ENCODE results near the gene EMID1.
"Not testable (repeated sequence)": the region's sequence is repeated elsewhere in the genome, so short reads cannot be mapped to it uniquely, and the experiment has no call there.

EMID1 gene

GRCh38 chr22:29211066-29211465 is 5.4 kb downstream of the EMID1 start:
- DNase-seq (ENCODE audit: low read depth in 3 of 3) = no peak

- no peak for DNase-seq (ENCODE audit: low read depth in 3 of 3)
These were observed 5.8 kb downstream of the EMID1 start for GRCh38 chr22:29211466-29211865.

- no peak for DNase-seq (ENCODE audit: low read depth in 3 of 3)
These were observed 7.0 kb downstream of the EMID1 start for GRCh38 chr22:29212743-29213142.

- no peak for DNase-seq (ENCODE audit: low read depth in 3 of 3)
These were observed 7.8 kb downstream of the EMID1 start for GRCh38 chr22:29213493-29213892.

- DNase-seq (ENCODE audit: low read depth in 3 of 3) = no peak
These were observed 8.5 kb downstream of the EMID1 start for GRCh38 chr22:29214232-29214631.

- DNase-seq (ENCODE audit: low read depth in 3 of 3) = no peak
These were observed 9.5 kb downstream of the EMID1 start for GRCh38 chr22:29215012-29215860.

- DNase-seq (ENCODE audit: low read depth in 3 of 3) = no peak
These were observed 10.5 kb downstream of the EMID1 start for GRCh38 chr22:29216011-29216872.

GRCh38 chr22:29216873-29217666 is 11.4 kb downstream of the EMID1 start:
- no peak for DNase-seq (ENCODE audit: low read depth in 3 of 3)

- DNase-seq (ENCODE audit: low read depth in 3 of 3) = no peak
These were observed 12.4 kb downstream of the EMID1 start for GRCh38 chr22:29217827-29218757.

- no peak for DNase-seq (ENCODE audit: low read depth in 3 of 3)
These were observed 13.2 kb downstream of the EMID1 start for GRCh38 chr22:29218758-29219408.

GRCh38 chr22:29219409-29219782 is 13.7 kb downstream of the EMID1 start:
- not testable (repeated sequence) for DNase-seq (ENCODE audit: low read depth in 3 of 3)

GRCh38 chr22:29219881-29220670 is 14.4 kb downstream of the EMID1 start:
- no peak for DNase-seq (ENCODE audit: low read depth in 3 of 3)

GRCh38 chr22:29224121-29224858 is 18.6 kb downstream of the EMID1 start:
- no peak for DNase-seq (ENCODE audit: low read depth in 3 of 3)

- DNase-seq (ENCODE audit: low read depth in 3 of 3) = no peak
These were observed 19.2 kb downstream of the EMID1 start for GRCh38 chr22:29224859-29225410.

GRCh38 chr22:29225422-29226090 is 19.9 kb downstream of the EMID1 start:
- no peak for DNase-seq (ENCODE audit: low read depth in 3 of 3)

GRCh38 chr22:29226351-29226981 is 20.8 kb downstream of the EMID1 start:
- no peak for DNase-seq (ENCODE audit: low read depth in 3 of 3)

Data from stimulated activated CD4-positive, alpha-beta T cell treated with anti-CD3 and anti-CD28 coated beads, TNF-alpha, amount 100 ng/mL, for 4 hours (primary cell).